Breast epithelium (tissue), 3 donors: ENCODE results near the gene RHEX.
A peak's percentile ranks its signal among the peaks of the same experiment; 100 is the strongest.

ENCODE experiments used
- CTCF ChIP-seq, 3 donors: fragments of 450-650 bp; IDR thresholded peaks; one replicate each; pipeline ENCODE4 v1.5.1; 2016 to 2017; ENCODE audit warnings: antibody characterized with exemption in 3 of 3, mild to moderate bottlenecking in 3 of 3, moderate library complexity in 3 of 3
- POLR2A ChIP-seq: fragments of 450-650 bp; IDR thresholded peaks from one replicate; pipeline ENCODE4 v1.6.1; 2016; ENCODE audit warnings: antibody characterized with exemption, mild to moderate bottlenecking, moderate library complexity
- POLR2AphosphoS5 ChIP-seq, 3 donors: sonication (generic); formaldehyde crosslinking; IDR thresholded peaks; one replicate each; pipeline ENCODE4 v1.6.1; 2017; ENCODE audit warnings: antibody characterized with exemption in 3 of 3

DNA sequence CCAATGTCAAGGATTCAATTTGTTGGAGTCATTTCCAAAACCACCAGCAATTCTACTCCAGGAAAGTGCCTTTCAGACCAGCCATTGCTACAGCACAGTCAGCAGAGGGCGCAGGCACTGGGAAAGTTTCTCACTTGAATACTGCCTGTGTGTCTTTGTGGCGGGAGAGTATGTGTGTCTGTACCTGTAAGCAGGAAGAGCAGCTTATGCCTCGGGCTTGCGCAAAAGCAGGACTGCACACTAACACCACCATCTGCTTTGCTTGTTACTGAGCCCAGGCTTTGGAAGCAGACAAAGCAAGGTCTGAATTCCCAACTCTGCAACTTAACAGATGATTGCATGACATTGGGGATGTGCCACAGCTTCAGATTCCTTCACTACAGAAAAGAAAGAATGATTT lies 22.3 kb upstream of the RHEX start:
- TF ChIP-seq CTCF (IDR thresholded peaks at IDR 0.05), result peak; percentile 25 to 76 (median 53)
- peak in 1 of 3 donors; percentile 42 for TF ChIP-seq POLR2AphosphoS5 (IDR thresholded peaks at IDR 0.05)
- no peak for TF ChIP-seq POLR2A
